CD4-positive, alpha-beta T cell (primary cell): ENCODE data around the gene CAD. TPM values are rescaled to one million over a fixed set of nuclear protein-coding genes. Genes with fewer than 3 reads are reported as not detected.

Experiments used
- ATAC-seq: fragments of 200-7000 bp; cut with Tn5 transposase; one replicate; pipeline ENCODE4 v1.10.0; 2022; ENCODE audit warnings: mild to moderate bottlenecking; ENCODE audit not compliant: poor library complexity
- CTCF ChIA-PET: fragments of 350-600 bp; sonication (Branson Sonifier 250); formaldehyde crosslinking; loops from one replicate; lab custom pipeline; 2021; ENCODE audit warnings: antibody characterized with exemption, inconsistent platforms; lab: Charles Lee
- POLR2A ChIA-PET: fragments of 350-600 bp; sonication (Branson Sonifier 250); formaldehyde crosslinking; loops from one replicate; lab custom pipeline; 2021; ENCODE audit warnings: antibody characterized with exemption, inconsistent platforms; lab: Charles Lee
- DNase-seq, 14 experiments: peaks; one replicate each; pipeline ENCODE4 v3.0.0-alpha.2; 2013 to 2020; ENCODE audit warnings: mixed read lengths in 2 of 14
- H3K27ac ChIP-seq, 2 donors: one replicate each; pipeline versions ENCODE4 v1.5.1 to v1.7.0; 2013; ENCODE audit warnings: low read length in 2 of 2, low read depth in 1 of 2, mild to moderate bottlenecking in 1 of 2
- H3K27me3 ChIP-seq, 2 experiments: 1 replicate in 1 of 2; 2 replicates in 1 of 2; pipeline versions ENCODE4 v1.6.1 to v1.7.0; 2013; ENCODE audit warnings: low read length in 2 of 2, control low read depth in 1 of 2, mild to moderate bottlenecking in 1 of 2, moderate library complexity in 1 of 2; ENCODE audit not compliant: insufficient read depth in 2 of 2, control insufficient read depth in 1 of 2
- H3K36me3 ChIP-seq: one replicate; pipeline ENCODE4 v1.6.1; 2013; ENCODE audit warnings: low read length, control low read depth; ENCODE audit not compliant: insufficient read depth
- H3K4me1 ChIP-seq: one replicate; pipeline ENCODE4 v1.6.1; 2013; ENCODE audit warnings: low read length, control low read depth; ENCODE audit not compliant: insufficient read depth
- H3K4me3 ChIP-seq: one replicate; pipeline ENCODE4 v1.5.1; 2013; ENCODE audit warnings: mild to moderate bottlenecking, low read length, moderate library complexity
- H3K9me3 ChIP-seq, 2 experiments: 1 replicate in 1 of 2; 2 replicates in 1 of 2; pipeline versions ENCODE4 v1.6.1 to v1.7.0; 2013; ENCODE audit warnings: low read length in 2 of 2, mild to moderate bottlenecking in 2 of 2, control low read depth in 1 of 2, moderate library complexity in 1 of 2; ENCODE audit not compliant: control insufficient read depth in 1 of 2, insufficient read depth in 1 of 2
- H3K27ac Mint-ChIP-seq: one replicate; pipeline ENCODE4 v1.8.0; 2020; ENCODE audit warnings: mixed read lengths
- H3K27me3 Mint-ChIP-seq: one replicate; pipeline ENCODE4 v1.8.0; 2021; ENCODE audit warnings: mixed read lengths
- H3K36me3 Mint-ChIP-seq: one replicate; pipeline ENCODE4 v1.8.0; 2021; ENCODE audit warnings: low read depth, mixed read lengths
- H3K4me1 Mint-ChIP-seq: one replicate; pipeline ENCODE4 v1.8.0; 2021; ENCODE audit warnings: low read depth, mixed read lengths
- H3K4me3 Mint-ChIP-seq: one replicate; pipeline ENCODE4 v1.8.0; 2020; ENCODE audit warnings: mild to moderate bottlenecking, mixed read lengths
- H3K9me3 Mint-ChIP-seq: one replicate; pipeline ENCODE4 v1.8.0; 2020; ENCODE audit warnings: mixed read lengths
- CTCF ChIP-seq: fragments of 200-600 bp; IDR thresholded peaks from one replicate; pipeline ENCODE4 v1.8.0; 2022; ENCODE audit warnings: antibody characterized with exemption, mild to moderate bottlenecking
- intact Hi-C, 2 experiments: fragments of 100-400 bp; cut with DNase I in 1 of 2; cut with micrococcal nuclease in 1 of 2; formaldehyde crosslinking; loops; one replicate each; pipeline versions ENCODE4 v1.15.1 to v1.9.0; 2023 to 2025; cut with DNase I, micrococcal nuclease
- total RNA-seq, 174 experiments: library from RNA in 2 of 174; stranded (reverse) in 2 of 174; gene quantifications; one replicate each; pipeline ENCODE4 v1.2.3 and lab custom pipeline; 2021 to 2026

CAD gene
- total RNA-seq, 2 experiments from 2014 or later: 20.0 to 20.3 TPM

DNA sequence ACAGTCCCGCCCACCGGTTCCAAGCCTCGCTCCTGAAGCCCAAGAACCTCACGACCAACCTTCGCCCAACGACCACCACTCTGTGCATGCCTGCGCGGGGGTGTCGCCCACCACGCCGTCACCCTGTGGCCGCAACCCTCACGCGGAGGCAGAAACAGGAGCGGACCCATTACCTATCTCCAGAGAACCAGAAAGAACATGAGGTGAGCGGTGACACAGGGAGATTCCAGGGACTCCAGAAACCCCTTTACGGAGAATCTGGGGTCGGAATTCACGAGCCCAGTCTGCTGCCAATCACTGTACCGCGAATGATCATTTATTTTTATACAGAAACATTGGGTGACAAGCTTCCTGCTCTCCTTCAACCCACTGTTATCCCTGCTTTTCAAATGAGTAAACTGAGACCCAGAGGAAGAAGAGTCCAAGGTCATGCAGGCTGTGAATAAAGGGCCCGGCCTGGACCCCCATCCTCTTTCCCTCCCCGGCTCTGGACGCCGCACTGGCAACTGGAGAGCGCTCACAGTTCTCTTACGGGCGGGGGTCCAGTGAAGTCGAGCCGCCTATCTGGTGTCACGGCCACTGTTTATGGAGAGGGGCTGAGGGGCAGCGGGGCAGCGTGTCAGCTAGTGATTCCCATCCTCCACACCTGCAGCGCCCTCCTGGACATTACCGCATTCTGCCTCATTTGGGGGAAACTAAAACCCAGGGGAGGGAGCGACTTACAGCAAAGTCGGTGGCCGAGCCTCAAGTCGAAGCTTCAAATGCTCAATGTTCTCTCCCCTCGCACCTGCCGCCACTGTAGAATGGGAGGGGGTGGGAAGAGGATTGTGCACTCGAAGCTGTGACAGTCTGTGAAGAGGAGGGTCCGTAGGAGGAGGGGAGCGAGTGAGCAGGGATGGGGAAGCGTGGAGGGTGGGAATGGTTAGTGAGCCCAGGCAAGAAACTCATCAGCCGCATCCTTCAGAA is 46.4 kb downstream of the CAD start:
- intact Hi-C loops: loop anchor here in 1 of 2 experiments (10.0 kb wide), 1 partner anchor 49 kb away; the partner anchor contains the start of genes ATRAID, CAD and SLC5A6
- Mint-ChIP-seq H3K27ac (no peak overlapping the region), H3K9me3 (no peaks in the 10 kb centered on the region), H3K36me3 (no peaks in the 10 kb centered on the region), H3K4me1 (peaks cover 26% of the 10 kb centered on the region), H3K27me3 (peaks cover 44% of the 10 kb centered on the region), H3K4me3 (peak overlapping the region; percentile 95)
- peaks cover 55 to 61% of the 10 kb centered on the region in 2 experiments for H3K27me3 ChIP-seq
- DNase-seq: peak in 2 of 14 experiments; percentile 40 to 45
- no peak for ATAC-seq
- H3K27ac ChIP-seq: no peak overlapping the region
- no peaks in the 10 kb centered on the region for H3K36me3 ChIP-seq
- peaks cover 0 to 15% of the 10 kb centered on the region in 2 experiments for H3K9me3 ChIP-seq
- TF ChIP-seq CTCF: no peak
- H3K4me1 ChIP-seq: peaks cover 42% of the 10 kb centered on the region
- peak overlapping the region; percentile 45 for H3K4me3 ChIP-seq
- POLR2A ChIA-PET: interaction anchor here (0.7 kb wide), 3 partner anchors 16 to 812 kb away, joined by 3 to 5 read pairs (median 3); partner anchors contain the start of genes ATRAID and SLC5A6
- CTCF ChIA-PET: interaction anchor here (1.0 to 1.2 kb wide), 3 partner anchors 16 to 46 kb away, joined by 3 to 5 read pairs (median 3); partner anchors contain the start of gene CAD

DNA sequence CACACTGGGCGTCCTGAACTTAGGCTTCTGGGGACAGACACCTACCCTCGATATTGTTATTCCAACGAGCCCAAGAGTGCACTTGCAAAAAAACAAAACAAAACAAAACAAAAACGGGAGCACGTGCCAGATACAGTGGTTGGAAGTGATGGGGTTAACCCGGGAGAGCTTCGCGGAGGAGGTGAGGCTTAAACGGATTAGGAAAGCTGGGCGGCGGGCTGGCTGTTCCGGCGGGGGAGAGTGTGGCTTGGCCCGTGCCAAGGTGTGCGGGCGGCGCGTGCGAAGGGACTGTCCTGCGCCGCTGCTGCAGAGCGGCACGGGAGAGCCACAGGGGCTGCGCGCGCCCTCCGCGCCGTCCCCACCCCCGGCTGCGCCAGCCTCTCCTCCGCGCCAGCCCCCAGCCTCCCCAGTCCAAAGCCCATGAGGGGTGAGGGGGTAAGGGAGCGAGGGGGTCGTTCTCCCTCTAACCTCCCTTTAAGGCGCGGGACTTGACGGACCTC is 47.1 kb downstream of the CAD start:
- no peak overlapping the region for H3K27ac ChIP-seq
- CTCF ChIA-PET: interaction anchor here (1.1 to 1.9 kb wide), 3 partner anchors 13 to 17 kb away, joined by 3 to 20 read pairs (median 4); no protein-coding TSS in a partner anchor
- no peaks in the 10 kb centered on the region for H3K36me3 ChIP-seq
- H3K4me3 ChIP-seq: peak overlapping the region; percentile 54
- Mint-ChIP-seq H3K36me3 (no peaks in the 10 kb centered on the region), H3K4me3 (peak overlapping the region; percentile 95), H3K27me3 (peaks cover 44% of the 10 kb centered on the region), H3K27ac (no peak overlapping the region), H3K9me3 (no peaks in the 10 kb centered on the region), H3K4me1 (peaks cover 26% of the 10 kb centered on the region)
- no peak for TF ChIP-seq CTCF
- intact Hi-C loops: loop anchor here in 1 of 2 experiments (10.0 kb wide), 1 partner anchor 50 kb away; the partner anchor contains the start of genes ATRAID, CAD and SLC5A6
- H3K9me3 ChIP-seq: peaks cover 0 to 11% of the 10 kb centered on the region in 2 experiments
- H3K4me1 ChIP-seq: peaks cover 42% of the 10 kb centered on the region
- peaks cover 53 to 60% of the 10 kb centered on the region in 2 experiments for H3K27me3 ChIP-seq
- POLR2A ChIA-PET: interaction anchor here (1.5 kb wide), 1 partner anchor 52 kb away, joined by 4 read pairs; the partner anchor contains the start of genes ATRAID and SLC5A6
- ATAC-seq (peak; percentile 37), DNase-seq (peak in 3 of 14 experiments; percentile 2 to 66 (median 64))
